Right renal pelvis (tissue), 4 donors: ENCODE data around the gene AMFR. TPM values are rescaled to one million over a fixed set of nuclear protein-coding genes. Genes with fewer than 3 reads are reported as not detected.

Source experiments
- DNase-seq, 4 donors: peaks; one replicate each; pipeline ENCODE4 v3.0.0-alpha.2; 2013; ENCODE audit warnings: low read depth in 4 of 4, low spot score in 3 of 4, missing footprints in 1 of 4
- polyA plus RNA-seq, 4 donors: library from polyadenylated mRNA; unstranded; fragments of 120-200 nt; gene quantifications; one replicate each; pipeline ENCODE4 v1.2.1, GENCODE V29; 2013; ENCODE audit not compliant: insufficient read length in 4 of 4

The AMFR gene
- polyA plus RNA-seq, 4 donors, result 118 to 141 (median 128) TPM

DNA sequence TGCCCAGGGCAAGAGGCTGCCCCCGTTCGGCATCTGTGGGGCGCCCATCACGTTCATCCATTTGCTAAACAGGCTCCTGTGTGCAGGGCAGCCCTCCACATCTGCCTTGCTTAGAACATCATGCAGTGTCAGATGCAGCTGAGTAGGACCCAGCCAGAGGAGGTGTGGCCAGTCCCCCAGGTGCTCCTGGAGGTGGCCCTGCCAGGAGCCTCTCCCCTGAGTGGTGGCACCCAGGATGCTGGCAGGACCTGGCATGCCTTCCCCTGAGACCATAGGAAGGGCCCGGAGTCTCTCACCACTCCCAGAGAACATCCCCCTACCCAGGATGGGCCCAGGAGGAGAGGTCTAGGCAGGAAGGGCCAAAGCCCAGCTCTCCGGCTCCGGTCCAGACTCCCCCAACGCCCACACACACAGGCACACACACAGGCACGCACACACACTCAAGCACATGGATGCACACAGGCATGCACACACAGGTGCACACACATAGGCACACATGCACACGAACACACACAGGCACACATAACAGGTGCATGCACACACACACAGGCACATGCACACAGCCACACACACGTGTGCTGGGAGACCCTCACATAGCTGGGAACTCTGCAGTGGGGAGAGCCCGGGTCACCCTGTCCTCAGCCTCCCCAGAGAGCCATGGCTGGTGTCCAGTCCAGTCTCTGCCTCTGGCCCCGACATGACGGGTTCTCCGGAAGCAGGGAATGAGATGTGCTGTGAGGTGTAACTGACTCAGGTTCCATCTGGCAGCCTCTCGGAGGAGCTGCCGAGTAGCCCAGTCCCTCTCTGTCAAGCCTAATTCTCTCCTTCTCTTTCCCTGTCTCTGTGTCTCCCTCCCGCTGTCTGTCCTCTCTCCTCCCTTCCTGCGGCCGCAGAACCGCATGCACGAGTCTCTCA, 74.6 kb downstream of the AMFR start:
- DNase-seq, result no peak

GRCh38 chr16:56349711-56350161, 75.6 kb downstream of the AMFR start:
- no peak for DNase-seq

DNA sequence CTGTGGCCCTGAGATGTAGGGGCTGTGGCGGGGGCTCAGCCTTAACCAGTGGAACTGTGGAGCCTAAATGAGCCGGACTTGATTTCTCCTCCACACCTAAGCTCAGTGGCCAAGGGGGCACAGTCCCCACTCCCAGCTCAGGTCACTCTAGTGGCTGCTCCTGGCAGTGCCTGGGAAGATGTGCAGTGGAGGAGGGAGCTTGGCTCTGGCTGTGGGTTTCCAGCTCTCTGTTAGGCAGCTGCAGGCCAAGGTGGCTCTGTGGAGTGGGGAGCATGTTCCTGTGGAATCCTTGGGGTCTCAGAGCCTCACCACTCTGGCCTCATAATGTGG, 76.3 kb downstream of the AMFR start:
- DNase-seq, result no peak

DNA sequence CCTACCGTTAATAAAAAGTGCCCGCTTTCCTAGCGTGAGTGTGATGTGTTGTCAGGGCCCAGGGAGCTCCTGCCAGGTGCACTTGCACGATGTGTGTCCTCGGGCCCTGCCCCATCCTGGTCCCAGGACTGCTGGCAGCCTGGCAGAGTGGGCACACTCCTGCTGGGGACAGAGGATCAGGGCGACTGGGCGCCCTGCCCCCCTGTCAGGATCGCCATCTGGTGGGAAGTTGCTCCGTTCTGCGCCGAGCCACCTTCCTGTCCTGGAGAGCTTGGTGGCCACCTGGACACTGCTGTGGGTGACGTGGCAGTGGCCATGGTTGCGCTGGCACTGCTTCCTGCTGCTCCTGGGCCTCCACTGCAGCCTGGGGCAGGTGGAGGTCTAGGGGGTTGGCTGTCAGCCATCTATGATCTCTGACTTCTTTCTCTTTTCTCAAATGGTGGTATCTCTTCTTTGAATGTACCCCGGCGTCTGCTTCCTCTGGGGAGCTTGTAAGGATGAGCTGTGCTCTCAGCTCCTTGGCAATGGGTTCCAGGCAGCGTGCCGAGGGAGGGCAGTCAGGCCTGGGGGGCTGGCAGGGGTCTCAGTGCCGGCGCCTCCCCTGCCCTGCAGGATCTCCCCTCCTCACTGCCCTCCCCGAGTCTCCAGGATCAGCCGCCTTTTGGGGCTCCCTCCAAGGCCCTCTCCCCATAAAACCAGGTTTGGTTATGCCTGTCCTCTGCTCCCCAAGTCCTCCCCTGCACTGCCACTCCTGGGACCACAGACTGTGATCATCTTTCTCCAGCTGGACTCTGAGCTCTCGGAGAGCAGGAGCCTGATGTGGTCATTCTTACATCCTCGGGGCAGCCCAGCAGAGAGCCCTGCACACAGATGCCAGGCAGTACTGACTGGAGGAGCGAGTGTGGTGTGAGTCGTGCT, 76.9 kb downstream of the AMFR start:
- no peak for DNase-seq

- DNase-seq, result no peak
Observed at GRCh38 chr16:56347670-56348069, 77.7 kb downstream of the AMFR start.

- DNase-seq, result no peak
Observed at GRCh38 chr16:56347166-56347565, 78.2 kb downstream of the AMFR start.

- DNase-seq, result no peak
Observed at GRCh38 chr16:56346131-56346890, 79.0 kb downstream of the AMFR start.

- no peak for DNase-seq
Observed at GRCh38 chr16:56345406-56346050, 79.8 kb downstream of the AMFR start.

- DNase-seq, result no peak
Observed at GRCh38 chr16:56344518-56345405, 80.6 kb downstream of the AMFR start.

- DNase-seq, result no peak
Observed at GRCh38 chr16:56343661-56344517, 81.5 kb downstream of the AMFR start.

- DNase-seq, result no peak
Observed at GRCh38 chr16:56341656-56342399, 83.5 kb downstream of the AMFR start.

- DNase-seq, result no peak
Observed at GRCh38 chr16:56340864-56341365, 84.4 kb downstream of the AMFR start.

GRCh38 chr16:56340416-56340815, 84.9 kb downstream of the AMFR start:
- no peak for DNase-seq

- DNase-seq, result no peak
Observed at GRCh38 chr16:56339431-56340195, 85.7 kb downstream of the AMFR start.

DNA sequence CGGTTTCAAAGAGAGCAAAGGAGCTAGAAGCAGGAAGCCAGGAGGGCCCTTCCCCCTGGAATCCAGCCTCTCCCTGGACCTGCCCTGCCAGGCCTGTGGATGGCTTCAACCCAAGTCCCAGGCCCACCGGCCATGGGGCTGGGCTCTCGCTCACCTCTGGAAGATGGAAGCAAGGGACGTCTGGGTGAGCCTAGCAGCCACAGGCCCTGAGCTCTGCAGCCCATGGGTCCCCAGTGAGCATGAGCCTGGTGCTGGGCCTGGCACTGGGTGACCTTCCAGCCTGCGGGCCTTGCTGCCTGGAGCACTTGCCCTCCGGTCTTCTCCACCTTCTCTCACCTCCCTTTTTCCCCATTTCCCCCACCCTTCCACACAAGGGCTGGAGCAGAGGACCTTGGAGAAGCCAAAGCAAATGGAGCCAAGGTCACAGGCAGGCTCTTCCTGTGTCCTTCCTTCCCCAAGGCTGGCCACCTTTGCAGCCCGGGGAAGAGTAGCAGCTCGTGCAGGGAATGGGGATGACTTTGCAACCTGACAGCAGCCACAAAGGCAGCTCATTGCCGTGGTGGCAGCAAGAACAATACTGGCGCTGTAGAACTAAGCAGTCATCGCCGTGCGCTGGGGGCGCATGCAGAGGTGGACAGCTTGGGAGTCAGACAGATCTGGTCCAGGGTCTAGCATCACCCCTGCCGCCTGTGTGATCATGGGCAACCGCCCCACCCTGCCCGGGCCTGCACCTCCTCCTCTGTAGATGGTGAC, 86.6 kb downstream of the AMFR start:
- DNase-seq, result no peak

- no peak for DNase-seq
Observed at GRCh38 chr16:56337858-56338325, 87.5 kb downstream of the AMFR start.
